Activated T-cell treated with anti-CD3 and anti-CD28 coated beads, Interleukin-2, amount 50 U/mL, for 4 hours (primary cell): ENCODE measurements around the gene TRAF3. TPM values are rescaled to one million over a fixed set of nuclear protein-coding genes. Genes with fewer than 3 reads are reported as not detected.

Experiments
- ATAC-seq, 2 donors: fragments of 200-7000 bp; cut with Tn5 transposase; one replicate each; pipeline ENCODE4 v1.10.0; 2021
- DNase-seq: peaks from one replicate; pipeline ENCODE4 v3.0.0-alpha.2; 2020
- H3K27me3 Mint-ChIP-seq: one replicate; pipeline ENCODE4 v1.8.0; 2021; ENCODE audit warnings: low read depth, mixed read lengths
- H3K36me3 Mint-ChIP-seq: one replicate; pipeline ENCODE4 v1.8.0; 2022; ENCODE audit warnings: mixed read lengths; ENCODE audit not compliant: insufficient read depth
- H3K4me1 Mint-ChIP-seq: one replicate; pipeline ENCODE4 v1.8.0; 2021; ENCODE audit warnings: low read depth, mixed read lengths
- H3K4me3 Mint-ChIP-seq: one replicate; pipeline ENCODE4 v1.8.0; 2021; ENCODE audit warnings: mild to moderate bottlenecking, moderate library complexity, mixed read lengths
- H3K9me3 Mint-ChIP-seq: one replicate; pipeline ENCODE4 v1.8.0; 2021; ENCODE audit warnings: mixed read lengths
- total RNA-seq, 3 donors: library from RNA; stranded (reverse); gene quantifications; one replicate each; pipeline ENCODE4 v1.2.1, GENCODE V29; 2021

The TRAF3 gene
- total RNA-seq, 3 donors from 2014 or later = 76.0 to 91.0 (median 78.1) TPM

DNA sequence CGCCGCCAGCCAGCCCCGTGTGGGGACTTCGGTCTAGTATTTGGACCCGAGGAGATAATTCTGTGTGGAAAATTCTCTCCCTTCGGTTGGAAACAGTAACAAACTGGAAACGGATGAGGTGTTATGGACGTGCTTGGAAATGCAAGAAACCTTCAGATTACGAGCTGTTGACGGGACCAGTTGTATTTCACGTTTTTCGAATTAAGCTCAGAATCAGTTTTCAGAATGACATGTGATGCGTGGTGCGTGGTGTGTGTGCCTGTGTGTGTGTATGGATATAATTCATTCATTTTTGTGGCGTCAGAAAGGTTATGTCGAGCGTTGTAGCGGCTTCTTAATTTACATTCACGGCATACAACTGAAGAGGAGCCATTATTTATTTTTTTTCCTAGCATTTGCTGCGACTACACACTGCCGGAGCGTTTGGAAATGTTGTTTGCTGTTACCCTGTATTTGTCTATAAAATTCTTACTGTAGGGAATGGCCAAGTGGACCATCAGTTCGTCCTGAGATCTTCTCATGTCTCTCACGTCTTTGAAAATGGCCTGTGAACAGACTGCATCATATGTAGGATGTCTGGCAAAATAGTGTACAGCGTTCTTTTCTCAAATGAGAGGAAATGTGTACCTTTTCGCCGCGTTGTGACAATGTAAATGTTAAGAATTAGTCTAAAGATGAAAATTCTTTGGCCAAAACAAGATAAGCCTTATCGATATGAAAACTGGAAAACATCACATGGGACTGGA, 1.3 kb downstream of the TRAF3 start:
- H3K4me3 Mint-ChIP-seq = peak overlapping the region; percentile 87
- no peak for DNase-seq
- peak; percentile 14 to 16 for ATAC-seq
- peaks cover 29% of the 10 kb centered on the region for H3K36me3 Mint-ChIP-seq
- H3K4me1 Mint-ChIP-seq = peaks cover 62% of the 10 kb centered on the region
- no peaks in the 10 kb centered on the region for H3K9me3 Mint-ChIP-seq
- H3K27me3 Mint-ChIP-seq = no peaks in the 10 kb centered on the region

DNA sequence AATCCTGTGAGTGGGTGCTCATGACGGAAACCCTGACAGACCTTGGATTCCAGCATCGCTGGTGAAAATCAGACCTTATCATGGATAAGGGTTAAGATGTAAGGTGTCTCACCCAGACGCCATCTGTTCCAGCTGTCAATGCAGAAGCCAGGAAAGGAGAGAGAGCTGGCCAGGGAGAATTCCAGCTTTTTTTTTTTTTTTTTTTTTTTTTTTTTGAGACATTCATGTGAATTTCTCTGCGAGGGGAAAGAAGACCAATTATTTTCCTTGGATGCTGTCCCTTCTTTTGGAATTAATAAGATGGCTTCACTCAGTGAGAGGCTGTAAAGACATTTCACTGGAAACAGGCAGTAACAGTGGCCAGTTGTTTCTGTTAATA, 1.8 kb downstream of the TRAF3 start:
- H3K4me3 Mint-ChIP-seq = peak overlapping the region; percentile 87
- no peaks in the 10 kb centered on the region for H3K27me3 Mint-ChIP-seq
- H3K4me1 Mint-ChIP-seq = peaks cover 67% of the 10 kb centered on the region
- H3K9me3 Mint-ChIP-seq = no peaks in the 10 kb centered on the region
- DNase-seq (no peak), ATAC-seq (no peak)
- H3K36me3 Mint-ChIP-seq = peaks cover 29% of the 10 kb centered on the region

DNA sequence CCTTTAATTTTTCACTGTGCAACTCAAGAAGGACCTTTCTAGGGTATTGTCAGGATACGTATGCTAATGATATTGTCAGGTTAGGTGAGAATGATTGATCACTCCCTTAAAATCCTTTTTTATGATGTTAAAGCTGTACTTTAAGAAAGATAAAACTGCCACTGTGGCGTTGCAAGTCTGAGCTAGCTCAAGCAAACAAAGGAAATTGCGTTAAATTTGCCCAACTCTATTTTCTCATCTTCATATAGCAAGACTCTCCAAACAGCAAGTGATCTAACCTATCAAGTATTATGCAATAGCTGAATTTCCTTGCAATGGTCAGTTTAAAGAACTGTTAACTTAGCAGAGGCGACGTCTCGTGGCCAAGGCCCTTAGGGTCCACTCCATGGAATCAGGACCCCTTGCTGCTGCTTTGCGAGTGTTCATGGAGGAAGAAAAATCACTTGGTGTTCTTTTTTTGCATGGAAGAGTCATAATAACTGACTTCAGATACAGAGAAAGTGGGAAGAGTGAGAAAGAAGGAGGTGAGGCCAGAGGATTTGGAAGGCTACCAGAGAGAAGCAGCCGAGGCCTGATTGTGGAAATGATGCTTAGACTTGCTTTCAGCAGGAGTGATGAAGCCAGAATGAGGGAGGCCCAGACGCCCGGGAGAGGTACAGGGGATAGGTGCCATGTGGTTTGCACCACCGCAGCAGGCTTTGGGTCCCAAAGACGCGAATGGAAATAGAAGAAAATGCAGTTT, 2.5 kb downstream of the TRAF3 start:
- Mint-ChIP-seq H3K9me3 (no peaks in the 10 kb centered on the region), H3K36me3 (peaks cover 33% of the 10 kb centered on the region), H3K4me3 (peak overlapping the region; percentile 87), H3K27me3 (no peaks in the 10 kb centered on the region), H3K4me1 (peaks cover 66% of the 10 kb centered on the region)
- no peak for DNase-seq
- no peak for ATAC-seq

GRCh38 chr14:102781063-102781462, 3.8 kb downstream of the TRAF3 start:
- H3K9me3 Mint-ChIP-seq = no peaks in the 10 kb centered on the region
- peak overlapping the region; percentile 87 for H3K4me3 Mint-ChIP-seq
- H3K4me1 Mint-ChIP-seq = peaks cover 68% of the 10 kb centered on the region
- no peaks in the 10 kb centered on the region for H3K27me3 Mint-ChIP-seq
- no peak for ATAC-seq
- H3K36me3 Mint-ChIP-seq = peaks cover 44% of the 10 kb centered on the region
- DNase-seq = no peak

- DNase-seq = no peak
- Mint-ChIP-seq H3K4me3 (no peak overlapping the region), H3K4me1 (peaks cover 73% of the 10 kb centered on the region)
Measured at GRCh38 chr14:102782974-102783373, 5.7 kb downstream of the TRAF3 start.

DNA sequence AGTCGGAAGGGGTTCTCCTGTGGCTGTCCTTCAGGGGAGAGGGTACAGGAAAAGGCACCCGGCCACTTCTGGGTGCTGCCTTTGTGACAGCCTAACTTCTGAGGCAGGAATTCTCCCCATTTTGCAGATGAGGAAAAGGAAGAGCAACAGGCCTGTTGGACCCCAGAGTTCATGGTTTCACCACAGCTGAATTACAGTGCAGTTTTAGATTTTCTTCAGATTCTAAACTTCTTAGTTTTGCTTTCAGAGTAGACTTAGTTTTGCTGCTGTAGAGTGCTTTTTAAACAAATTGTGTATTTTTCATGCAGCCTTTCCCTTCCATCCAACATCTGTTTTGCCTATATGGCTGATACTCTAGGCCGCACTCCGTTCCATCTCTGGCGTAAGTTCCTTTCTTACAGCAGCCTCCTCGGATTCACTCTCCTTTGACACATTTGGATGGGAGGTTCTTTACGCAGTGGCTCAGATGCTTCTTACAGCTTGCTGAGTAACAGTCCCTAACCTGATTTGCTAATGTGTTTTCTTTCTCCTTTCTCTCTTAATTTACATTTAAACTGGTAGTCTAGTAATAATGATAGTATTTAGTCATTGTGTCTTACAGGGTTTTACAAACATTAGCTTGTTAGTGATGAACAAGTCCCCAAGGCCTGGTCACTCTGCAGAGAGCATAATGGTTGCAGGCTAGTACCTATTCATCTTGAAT, 7.8 kb downstream of the TRAF3 start:
- peak overlapping the region; percentile 58 for H3K4me3 Mint-ChIP-seq
- no peaks in the 10 kb centered on the region for H3K9me3 Mint-ChIP-seq
- H3K36me3 Mint-ChIP-seq = peaks cover 32% of the 10 kb centered on the region
- DNase-seq (no peak), ATAC-seq (peak; percentile 63 to 65)
- H3K27me3 Mint-ChIP-seq = no peaks in the 10 kb centered on the region
- peaks cover 78% of the 10 kb centered on the region for H3K4me1 Mint-ChIP-seq

More at GRCh38 chr14:102782974-102783373, 5.7 kb downstream of the TRAF3 start:
- H3K9me3 Mint-ChIP-seq = no peaks in the 10 kb centered on the region
- peaks cover 44% of the 10 kb centered on the region for H3K36me3 Mint-ChIP-seq
- ATAC-seq = no peak
- no peaks in the 10 kb centered on the region for H3K27me3 Mint-ChIP-seq

- no peak for DNase-seq
- peaks cover 79% of the 10 kb centered on the region for H3K4me1 Mint-ChIP-seq
- H3K36me3 Mint-ChIP-seq = peaks cover 35% of the 10 kb centered on the region
- H3K4me3 Mint-ChIP-seq = peak overlapping the region; percentile 58
- no peak for ATAC-seq
- H3K9me3 Mint-ChIP-seq = no peaks in the 10 kb centered on the region
- no peaks in the 10 kb centered on the region for H3K27me3 Mint-ChIP-seq
Measured at GRCh38 chr14:102785595-102785963, 8.3 kb downstream of the TRAF3 start.

DNA sequence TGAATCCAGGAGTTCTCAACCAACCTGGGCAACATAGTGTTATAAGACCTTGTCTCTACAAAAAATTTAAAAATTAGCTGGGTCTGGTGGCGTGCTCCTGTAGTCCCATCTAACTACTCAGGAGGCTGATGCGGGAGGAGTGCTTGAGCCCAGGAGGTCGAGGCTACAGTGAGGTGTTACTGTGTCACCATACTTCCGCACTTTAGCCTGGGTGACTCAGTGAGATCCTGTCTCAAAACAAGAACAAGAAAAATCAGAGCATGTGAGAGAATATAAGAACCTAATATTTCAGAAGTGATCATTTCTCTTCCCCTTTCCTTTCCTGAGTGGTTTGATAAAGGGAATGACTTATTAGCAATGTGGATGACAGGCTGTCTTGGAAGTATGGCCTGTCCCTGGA, 9.5 kb downstream of the TRAF3 start:
- H3K4me1 Mint-ChIP-seq = peaks cover 81% of the 10 kb centered on the region
- ATAC-seq (peak; percentile 70 to 75), DNase-seq (no peak)
- peak overlapping the region; percentile 7 for H3K4me3 Mint-ChIP-seq
- H3K36me3 Mint-ChIP-seq = peaks cover 34% of the 10 kb centered on the region
- no peaks in the 10 kb centered on the region for H3K27me3 Mint-ChIP-seq
- peaks cover 4% of the 10 kb centered on the region for H3K9me3 Mint-ChIP-seq

GRCh38 chr14:102789349-102789748, 12.1 kb downstream of the TRAF3 start:
- H3K4me3 Mint-ChIP-seq = no peak overlapping the region

GRCh38 chr14:102793531-102794328, 16.5 kb downstream of the TRAF3 start:
- Mint-ChIP-seq H3K36me3 (peaks cover 31% of the 10 kb centered on the region), H3K9me3 (peaks cover 7% of the 10 kb centered on the region), H3K4me1 (peaks cover 74% of the 10 kb centered on the region), H3K27me3 (no peaks in the 10 kb centered on the region), H3K4me3 (no peak overlapping the region)
- peak in 1 of 2 donors; percentile 18 for ATAC-seq
- DNase-seq = no peak

More at GRCh38 chr14:102789349-102789748, 12.1 kb downstream of the TRAF3 start:
- Mint-ChIP-seq H3K27me3 (no peaks in the 10 kb centered on the region), H3K4me1 (peaks cover 77% of the 10 kb centered on the region), H3K9me3 (peaks cover 7% of the 10 kb centered on the region), H3K36me3 (peaks cover 43% of the 10 kb centered on the region)
- DNase-seq (no peak), ATAC-seq (no peak)

DNA sequence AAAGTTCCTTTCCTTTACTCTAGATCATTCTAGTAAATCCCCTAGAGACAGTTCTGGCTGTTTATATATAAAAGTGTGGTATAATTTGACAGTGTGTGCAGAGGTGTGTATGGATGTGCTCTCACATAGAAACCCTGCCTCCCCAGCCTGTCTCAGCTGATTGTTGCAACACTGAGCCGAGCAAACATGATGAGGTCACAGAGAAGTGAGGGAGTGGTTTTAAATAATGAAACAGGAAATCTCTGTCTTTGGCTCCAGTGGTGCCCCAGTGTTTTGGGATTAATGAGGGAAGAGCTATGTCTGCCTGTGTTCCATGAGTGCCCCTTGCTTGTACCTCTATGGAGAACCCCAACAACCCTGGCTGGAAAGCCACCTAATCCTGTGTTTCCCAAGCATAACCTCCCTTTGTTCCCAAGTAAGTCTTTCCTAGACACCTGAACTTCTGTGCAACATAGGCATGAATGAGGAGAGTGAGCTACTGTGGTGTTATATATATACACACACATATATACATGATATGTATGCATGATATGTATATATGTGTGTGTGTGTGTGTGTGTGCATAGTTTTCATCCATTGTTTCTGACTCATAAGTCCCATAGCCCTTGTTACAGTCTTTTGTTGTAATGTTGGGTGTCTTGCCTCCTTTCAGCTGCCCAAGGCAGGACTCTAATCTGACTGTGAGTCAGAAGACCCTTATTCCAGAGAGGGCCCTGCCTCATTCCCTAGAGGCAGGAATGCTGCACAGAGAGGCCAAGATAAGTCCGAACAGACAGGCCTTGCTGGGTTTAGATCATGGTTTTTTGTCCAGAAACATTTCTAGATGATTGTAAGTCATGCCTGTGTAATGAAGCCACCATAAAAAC, 18.0 kb downstream of the TRAF3 start:
- ATAC-seq = peak; percentile 63 to 71
- Mint-ChIP-seq H3K4me3 (peak overlapping the region; percentile 42), H3K27me3 (no peaks in the 10 kb centered on the region), H3K4me1 (peaks cover 73% of the 10 kb centered on the region), H3K36me3 (peaks cover 24% of the 10 kb centered on the region), H3K9me3 (peaks cover 7% of the 10 kb centered on the region)
- DNase-seq = peak; percentile 19

- peaks cover 14% of the 10 kb centered on the region for H3K36me3 Mint-ChIP-seq
- peaks cover 63% of the 10 kb centered on the region for H3K4me1 Mint-ChIP-seq
- ATAC-seq = no peak
- H3K4me3 Mint-ChIP-seq = no peak overlapping the region
- no peaks in the 10 kb centered on the region for H3K27me3 Mint-ChIP-seq
- peaks cover 3% of the 10 kb centered on the region for H3K9me3 Mint-ChIP-seq
- DNase-seq = no peak
Measured at GRCh38 chr14:102796661-102797190, 19.5 kb downstream of the TRAF3 start.

DNA sequence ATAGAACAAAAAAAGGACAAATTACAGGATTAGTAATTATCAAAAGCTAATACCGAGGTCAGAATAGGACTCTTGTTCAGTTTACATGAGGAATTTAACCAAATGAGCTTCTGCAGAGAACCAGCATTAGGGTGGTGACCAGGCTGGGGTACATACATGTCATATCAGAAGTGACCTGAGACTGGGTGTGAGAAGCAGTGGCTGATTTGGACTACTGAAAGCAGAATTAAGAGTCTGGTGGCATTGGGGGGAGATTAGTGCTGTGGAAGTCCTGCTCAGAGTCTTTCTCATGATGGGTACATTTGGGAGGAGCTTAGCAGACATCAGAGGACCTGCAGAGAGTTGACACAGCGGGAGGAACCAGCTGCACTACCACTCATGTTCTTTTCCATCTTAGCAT, 21.7 kb downstream of the TRAF3 start:
- Mint-ChIP-seq H3K27me3 (no peaks in the 10 kb centered on the region), H3K36me3 (peaks cover 9% of the 10 kb centered on the region), H3K4me3 (no peak overlapping the region), H3K9me3 (peaks cover under 1% of the 10 kb centered on the region), H3K4me1 (peaks cover 60% of the 10 kb centered on the region)
- no peak for ATAC-seq
- no peak for DNase-seq
